ENCODE measurements around the gene DDO.
"Not testable (repeated sequence)": the region's sequence is repeated elsewhere in the genome, so short reads cannot be mapped to it uniquely, and the experiment has no call there.

Gene DDO

DNA sequence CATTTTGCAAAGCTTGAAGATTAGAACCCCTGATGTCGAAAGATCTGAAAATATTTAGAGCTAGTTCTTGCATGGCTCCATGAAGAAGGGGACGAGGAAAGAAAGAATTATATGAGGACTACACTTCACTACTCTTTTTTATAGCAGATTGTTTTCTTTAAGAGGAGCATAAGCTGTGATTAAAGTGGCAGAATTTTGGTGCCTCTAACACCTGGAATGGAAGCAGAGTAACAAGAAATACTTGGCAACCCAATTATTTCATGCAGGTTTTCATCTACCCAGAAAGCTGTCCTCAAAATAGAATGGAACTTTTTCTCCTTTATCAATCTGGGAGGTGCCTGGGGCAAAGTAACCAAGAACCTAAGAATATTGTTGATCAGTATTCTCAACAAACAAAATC, 61.2 kb downstream of the DDO start:
- DNase-seq (ENCODE audit: extremely low read depth, low read depth) = no peak
- no peak overlapping the region for H3K4me3 ChIP-seq (replicated peaks; ENCODE audit: low read depth, low read length)
- TF ChIP-seq, protein P1, sequence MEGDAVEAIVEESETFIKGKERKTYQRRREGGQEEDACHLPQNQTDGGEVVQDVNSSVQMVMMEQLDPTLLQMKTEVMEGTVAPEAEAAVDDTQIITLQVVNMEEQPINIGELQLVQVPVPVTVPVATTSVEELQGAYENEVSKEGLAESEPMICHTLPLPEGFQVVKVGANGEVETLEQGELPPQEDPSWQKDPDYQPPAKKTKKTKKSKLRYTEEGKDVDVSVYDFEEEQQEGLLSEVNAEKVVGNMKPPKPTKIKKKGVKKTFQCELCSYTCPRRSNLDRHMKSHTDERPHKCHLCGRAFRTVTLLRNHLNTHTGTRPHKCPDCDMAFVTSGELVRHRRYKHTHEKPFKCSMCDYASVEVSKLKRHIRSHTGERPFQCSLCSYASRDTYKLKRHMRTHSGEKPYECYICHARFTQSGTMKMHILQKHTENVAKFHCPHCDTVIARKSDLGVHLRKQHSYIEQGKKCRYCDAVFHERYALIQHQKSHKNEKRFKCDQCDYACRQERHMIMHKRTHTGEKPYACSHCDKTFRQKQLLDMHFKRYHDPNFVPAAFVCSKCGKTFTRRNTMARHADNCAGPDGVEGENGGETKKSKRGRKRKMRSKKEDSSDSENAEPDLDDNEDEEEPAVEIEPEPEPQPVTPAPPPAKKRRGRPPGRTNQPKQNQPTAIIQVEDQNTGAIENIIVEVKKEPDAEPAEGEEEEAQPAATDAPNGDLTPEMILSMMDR (IDR thresholded peaks at IDR 0.05; ENCODE audit: low read depth, low read length, missing control alignments) = no peak

DNA sequence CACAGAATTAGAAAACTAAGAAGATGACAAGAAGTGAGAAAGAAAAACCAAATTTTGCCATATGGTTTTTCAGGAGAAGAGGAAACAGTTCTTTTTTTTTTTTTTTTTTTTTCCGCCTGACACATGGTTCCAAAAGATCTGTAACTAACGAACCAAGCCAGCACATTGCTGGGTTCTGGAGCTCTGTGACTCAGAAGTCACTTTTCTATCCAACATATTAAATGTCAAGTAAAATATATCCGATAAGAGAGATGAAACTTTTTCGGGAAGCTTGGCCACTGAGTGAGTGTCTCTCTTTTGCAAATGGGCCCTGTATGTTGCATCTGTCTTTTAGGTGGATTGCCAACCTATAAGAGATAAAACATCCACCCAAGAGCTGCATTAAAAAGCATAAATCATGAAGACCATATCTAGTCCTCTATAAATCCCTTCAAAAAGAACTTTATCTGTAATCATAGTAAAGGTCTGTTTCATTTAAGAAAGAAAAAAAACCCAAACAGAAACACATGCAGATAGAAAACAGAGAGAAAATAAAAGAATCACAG, 61.8 kb downstream of the DDO start:
- no peak overlapping the region for H3K4me3 ChIP-seq (replicated peaks; ENCODE audit: low read depth, low read length)
- DNase-seq (ENCODE audit: extremely low read depth, low read depth) = no peak
- TF ChIP-seq, protein P1 (IDR thresholded peaks at IDR 0.05; ENCODE audit: low read depth, low read length, missing control alignments) = no peak

DNA sequence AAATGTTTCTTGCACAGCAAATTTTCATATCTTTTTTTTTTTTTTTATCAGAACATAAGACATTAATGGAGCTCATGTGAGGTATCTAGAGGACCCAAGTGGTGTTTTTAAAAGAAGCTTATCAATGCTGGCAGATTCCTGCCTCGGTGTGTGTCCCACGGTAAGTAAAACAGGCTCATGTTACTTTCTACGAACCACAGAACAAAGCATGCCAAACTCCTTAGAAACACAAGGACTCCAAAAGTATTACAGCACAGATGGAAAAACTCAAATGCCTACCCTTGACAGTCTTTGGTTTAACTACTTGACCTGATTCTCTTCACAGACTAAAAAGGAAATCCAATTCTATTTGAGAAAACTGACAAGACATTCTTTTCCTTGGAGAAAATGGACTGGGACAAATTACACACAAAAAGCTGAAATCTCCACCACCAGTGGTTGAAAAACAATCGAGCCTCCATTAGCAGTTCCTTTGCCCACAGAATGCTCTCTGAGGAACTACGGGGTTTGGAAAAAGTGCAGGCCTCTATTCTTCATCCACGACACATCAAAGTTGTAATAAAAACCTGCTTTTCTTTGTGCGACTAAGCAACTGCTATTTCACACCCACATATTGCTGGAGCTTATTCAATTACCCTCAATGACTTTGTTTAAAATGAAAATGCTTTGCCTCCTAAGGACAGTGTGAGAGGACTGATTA, 62.7 kb downstream of the DDO start:
- no peak overlapping the region for H3K4me3 ChIP-seq (replicated peaks; ENCODE audit: low read depth, low read length)
- TF ChIP-seq, protein P1 (IDR thresholded peaks at IDR 0.05; ENCODE audit: low read depth, low read length, missing control alignments) = no peak
- no peak for DNase-seq (ENCODE audit: extremely low read depth, low read depth)

DNA sequence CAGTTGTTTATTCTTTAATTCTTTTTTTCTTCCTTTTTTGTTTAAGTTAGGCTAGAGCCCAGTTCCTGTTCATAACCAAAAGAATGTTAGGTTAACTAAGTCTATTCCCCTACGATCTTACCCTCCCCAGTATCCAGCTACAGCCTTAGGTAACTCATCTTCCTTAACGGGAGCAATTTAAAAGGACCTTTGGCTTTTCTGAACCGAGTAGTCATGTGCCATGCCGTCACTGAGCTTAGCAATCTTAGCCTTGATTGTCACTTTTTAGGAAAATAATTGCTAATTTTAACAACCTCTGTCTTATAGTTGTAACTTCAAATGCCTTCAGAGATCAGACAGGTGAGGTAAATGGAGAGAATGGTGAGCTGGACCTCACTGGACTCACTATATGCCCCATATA, 63.4 kb downstream of the DDO start:
- H3K4me3 ChIP-seq (replicated peaks; ENCODE audit: low read depth, low read length) = no peak overlapping the region
- TF ChIP-seq, protein P1 (IDR thresholded peaks at IDR 0.05; ENCODE audit: low read depth, low read length, missing control alignments) = no peak
- DNase-seq (ENCODE audit: extremely low read depth, low read depth) = no peak

DNA sequence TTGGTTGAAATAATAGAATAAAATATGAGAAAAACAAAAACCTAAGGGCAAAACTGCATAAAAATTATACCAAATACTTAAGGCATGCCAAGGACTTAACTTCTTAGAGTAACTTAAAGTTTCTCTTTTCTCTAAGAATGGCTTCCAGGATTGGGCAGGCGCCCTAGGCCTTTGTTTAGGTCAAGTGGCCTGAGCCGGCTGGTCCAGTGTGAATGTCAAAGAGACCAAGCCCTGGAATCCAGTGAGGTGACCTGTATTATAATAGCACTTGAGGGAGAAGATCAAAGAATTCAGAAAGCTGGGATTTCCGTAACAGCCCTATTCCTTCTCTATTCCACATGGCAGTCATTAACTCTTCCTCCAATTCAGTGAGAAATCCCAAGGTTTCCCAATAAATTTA, 63.8 kb downstream of the DDO start:
- no peak for DNase-seq (ENCODE audit: extremely low read depth, low read depth)
- TF ChIP-seq, protein P1 (IDR thresholded peaks at IDR 0.05; ENCODE audit: low read depth, low read length, missing control alignments) = no peak
- no peak overlapping the region for H3K4me3 ChIP-seq (replicated peaks; ENCODE audit: low read depth, low read length)

DNA sequence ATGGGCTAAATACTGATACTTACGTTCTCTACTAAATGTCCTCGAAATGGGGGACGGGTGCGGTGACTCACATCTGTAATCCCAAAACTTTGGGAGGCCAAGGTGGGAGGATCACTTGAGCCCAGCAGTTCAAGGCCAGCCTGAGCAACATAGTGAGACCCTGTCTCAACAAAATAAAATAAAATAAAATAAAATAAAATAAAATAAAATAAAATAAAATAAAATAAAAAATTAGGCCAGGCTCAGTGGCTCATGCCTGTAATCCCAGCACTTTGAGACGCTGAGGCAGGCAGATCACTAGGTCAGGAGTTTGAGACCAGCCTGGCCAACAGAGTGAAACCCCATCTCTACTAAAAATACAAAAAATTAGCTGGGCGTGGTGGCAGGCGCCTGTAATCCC, 64.8 kb downstream of the DDO start:
- not testable (repeated sequence) for H3K4me3 ChIP-seq (replicated peaks; ENCODE audit: low read depth, low read length); DNase-seq (ENCODE audit: extremely low read depth, low read depth)

DNA sequence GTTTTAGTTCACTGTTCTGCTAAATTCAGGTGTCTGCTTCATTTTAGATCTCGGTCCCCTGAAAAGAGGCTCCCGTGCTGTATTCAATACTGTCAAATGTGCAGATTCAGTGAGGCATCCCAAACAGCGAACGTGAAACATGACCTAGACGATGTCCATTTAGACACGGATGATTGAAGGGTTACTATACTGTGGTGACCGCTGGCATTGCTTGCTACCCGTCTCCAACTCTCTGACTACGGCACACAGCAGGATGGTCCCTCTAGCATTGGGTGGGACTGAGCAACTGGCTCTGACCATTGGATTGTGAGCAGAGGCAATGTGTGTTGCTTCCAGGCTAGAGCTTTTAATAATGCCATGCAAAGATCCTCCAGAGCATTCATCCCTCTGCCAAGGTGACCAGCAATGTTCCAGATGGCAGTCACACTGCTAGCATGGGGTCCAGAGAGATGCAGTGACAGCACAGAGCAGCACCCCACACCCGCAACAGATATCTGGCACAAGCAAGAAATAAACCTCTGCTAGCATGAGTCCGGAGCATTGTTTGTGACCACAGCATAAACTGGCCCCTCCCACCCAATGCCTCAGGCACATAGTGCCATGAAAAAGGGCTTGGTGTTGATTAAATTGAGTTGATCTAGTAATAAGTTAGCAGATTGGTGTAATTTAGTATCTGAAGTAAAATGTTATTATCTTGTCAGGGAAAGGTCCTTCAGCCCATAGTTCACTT, 66.2 kb downstream of the DDO start:
- H3K4me3 ChIP-seq (replicated peaks; ENCODE audit: low read depth, low read length) = no peak overlapping the region
- TF ChIP-seq, protein P1 (IDR thresholded peaks at IDR 0.05; ENCODE audit: low read depth, low read length, missing control alignments) = no peak
- no peak for DNase-seq (ENCODE audit: extremely low read depth, low read depth)
